ENCODE results near the gene PNMA1. TPM values are rescaled to one million over a fixed set of nuclear protein-coding genes. Genes with fewer than 3 reads are reported as not detected.

PNMA1 gene
- total RNA-seq, 1 donor from 2014 or later, result 15.1 TPM

DNA sequence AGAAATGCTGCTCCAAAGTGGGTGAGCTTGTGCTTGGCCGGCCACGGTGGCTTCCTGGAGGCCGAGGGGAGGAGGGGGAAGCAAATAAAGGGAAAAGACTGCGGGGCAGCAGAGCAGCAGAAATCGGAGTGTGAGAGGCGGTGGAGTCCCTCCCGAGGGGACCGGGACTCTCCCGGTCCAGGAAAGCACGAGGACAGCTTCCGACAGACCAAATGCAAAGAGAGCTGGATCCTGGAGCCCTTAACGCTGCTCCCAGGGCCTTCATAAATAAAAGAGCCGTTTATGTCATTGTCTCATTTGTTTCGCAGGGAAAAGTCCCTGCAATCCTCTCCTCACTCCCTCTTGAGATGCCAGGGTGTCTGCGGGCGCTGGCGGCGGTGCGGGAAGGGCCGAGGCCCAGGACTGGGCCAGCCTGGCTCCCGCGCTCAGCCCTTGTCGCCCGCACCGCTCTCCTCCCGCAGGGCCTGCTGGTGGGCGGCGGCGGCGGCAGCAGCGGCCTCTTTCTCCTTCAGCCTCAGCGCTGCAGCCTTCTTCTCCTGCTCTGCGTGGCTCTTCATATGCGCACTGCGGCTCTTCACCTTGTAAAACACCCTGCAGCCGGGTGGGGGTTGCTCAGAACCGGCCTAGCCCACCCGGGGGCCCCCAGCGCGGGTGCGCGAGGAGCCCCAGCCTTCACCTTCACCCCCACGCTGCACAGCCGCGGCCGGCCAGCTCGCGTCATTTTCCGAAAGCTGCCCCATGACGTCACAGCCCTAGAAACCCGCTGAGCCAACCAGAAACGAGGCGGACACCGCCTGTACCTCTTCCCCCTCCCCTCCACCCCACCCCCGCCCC, 4.5 kb upstream of the PNMA1 start:
- H3K36me3 ChIP-seq (ENCODE audit: control insufficient read depth in 3 of 3, insufficient read depth in 3 of 3, low read length in 3 of 3), result peaks cover 47 to 66% (median 52%) of the 10 kb centered on the region in 3 donors

DNA sequence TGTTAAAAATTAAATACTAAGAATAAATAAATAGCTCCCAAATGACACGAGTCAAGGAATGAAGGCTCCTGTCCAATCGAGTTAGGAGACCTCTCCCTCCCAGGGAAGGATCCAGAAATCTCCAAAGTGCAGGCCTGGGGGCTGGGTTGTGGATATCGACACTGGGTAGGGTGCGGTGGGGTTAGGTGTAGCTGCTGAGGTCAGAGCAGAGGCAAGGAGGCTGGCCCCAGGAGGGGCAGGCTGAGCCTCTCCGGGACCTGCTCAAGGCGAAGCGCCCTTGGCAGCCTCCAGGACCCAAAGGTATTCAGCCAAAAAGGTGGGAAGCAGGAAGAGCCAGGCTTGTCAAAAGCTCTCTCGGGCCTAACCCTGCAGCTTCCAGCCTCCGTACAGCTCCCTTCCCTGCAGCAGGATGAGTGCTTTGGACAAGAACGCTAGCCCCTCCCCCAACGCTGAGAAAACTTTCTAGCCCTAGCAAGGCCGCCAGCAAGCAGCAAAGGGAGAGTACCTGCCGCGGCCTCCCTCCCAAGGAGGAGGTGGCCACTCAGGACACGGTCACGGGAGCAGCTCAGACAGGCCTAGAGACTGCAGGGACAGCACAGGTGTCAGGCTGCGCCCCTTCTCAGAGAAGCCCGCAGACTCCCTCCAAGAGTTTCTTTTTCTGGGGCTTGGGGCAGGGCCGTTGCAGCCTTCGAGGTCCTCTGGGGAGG, 3.7 kb upstream of the PNMA1 start:
- H3K27me3 ChIP-seq (ENCODE audit: control insufficient read depth in 3 of 3, insufficient read depth in 3 of 3, low read length in 3 of 3), result no peaks in the 10 kb centered on the region
- H3K27ac ChIP-seq (ENCODE audit: low read depth, low read length), result peak overlapping the region; percentile 65
- H3K4me1 ChIP-seq (ENCODE audit: control insufficient read depth in 3 of 3, insufficient read depth in 3 of 3, low read length in 3 of 3), result peaks cover 18 to 36% (median 30%) of the 10 kb centered on the region in 3 donors
- peak overlapping the region in 1 of 3 donors; percentile 25 for H3K9ac ChIP-seq (ENCODE audit: low read depth in 1 of 3, low read length in 3 of 3)
- H3K36me3 ChIP-seq (ENCODE audit: control insufficient read depth in 3 of 3, insufficient read depth in 3 of 3, low read length in 3 of 3), result peaks cover 46 to 65% (median 50%) of the 10 kb centered on the region in 3 donors
- H3K4me3 ChIP-seq (ENCODE audit: low read length in 3 of 3), result no peak overlapping the region
- H3K9me3 ChIP-seq (ENCODE audit: control insufficient read depth in 3 of 3, low read length in 3 of 3), result no peaks in the 10 kb centered on the region

More for the DNA sequence above, 4.5 kb upstream of the PNMA1 start:
- H3K9ac ChIP-seq (ENCODE audit: low read depth in 1 of 3, low read length in 3 of 3), result no peak overlapping the region
- no peaks in the 10 kb centered on the region for H3K9me3 ChIP-seq (ENCODE audit: control insufficient read depth in 3 of 3, low read length in 3 of 3)
- H3K4me1 ChIP-seq (ENCODE audit: control insufficient read depth in 3 of 3, insufficient read depth in 3 of 3, low read length in 3 of 3), result peaks cover 18 to 36% (median 30%) of the 10 kb centered on the region in 3 donors
- H3K4me3 ChIP-seq (ENCODE audit: low read length in 3 of 3), result no peak overlapping the region
- no peaks in the 10 kb centered on the region for H3K27me3 ChIP-seq (ENCODE audit: control insufficient read depth in 3 of 3, insufficient read depth in 3 of 3, low read length in 3 of 3)
- peak overlapping the region; percentile 65 for H3K27ac ChIP-seq (ENCODE audit: low read depth, low read length)

GRCh38 chr14:73717266-73717665, 3.1 kb upstream of the PNMA1 start:
- H3K9me3 ChIP-seq (ENCODE audit: control insufficient read depth in 3 of 3, low read length in 3 of 3), result no peaks in the 10 kb centered on the region
- H3K27me3 ChIP-seq (ENCODE audit: control insufficient read depth in 3 of 3, insufficient read depth in 3 of 3, low read length in 3 of 3), result no peaks in the 10 kb centered on the region
- H3K36me3 ChIP-seq (ENCODE audit: control insufficient read depth in 3 of 3, insufficient read depth in 3 of 3, low read length in 3 of 3), result peaks cover 40 to 59% (median 44%) of the 10 kb centered on the region in 3 donors
- no peak overlapping the region for H3K4me3 ChIP-seq (ENCODE audit: low read length in 3 of 3)
- H3K4me1 ChIP-seq (ENCODE audit: control insufficient read depth in 3 of 3, insufficient read depth in 3 of 3, low read length in 3 of 3), result peaks cover 17 to 36% (median 28%) of the 10 kb centered on the region in 3 donors
- H3K9ac ChIP-seq (ENCODE audit: low read depth in 1 of 3, low read length in 3 of 3), result no peak overlapping the region
- peak overlapping the region; percentile 65 for H3K27ac ChIP-seq (ENCODE audit: low read depth, low read length)

DNA sequence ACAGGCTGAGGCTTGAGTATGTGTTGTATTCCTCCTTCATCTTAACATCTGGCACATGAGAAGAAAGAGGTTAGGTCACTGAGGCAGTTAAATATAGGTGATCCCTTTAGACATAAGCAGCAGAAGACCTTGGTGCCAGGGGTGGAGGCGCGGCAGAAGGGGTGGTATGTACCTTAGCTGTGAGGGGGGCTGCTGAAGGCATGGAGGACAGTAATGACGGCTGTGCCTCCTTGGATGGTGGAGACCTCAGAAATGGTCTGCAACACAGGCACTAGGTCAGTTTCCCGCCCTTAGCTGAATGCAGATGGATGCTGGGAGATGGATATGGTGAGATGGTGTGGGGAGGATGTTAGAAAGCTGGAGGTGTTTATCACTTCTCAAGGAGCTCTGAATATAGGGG, 1.5 kb upstream of the PNMA1 start:
- H3K27ac ChIP-seq (ENCODE audit: low read depth, low read length), result no peak overlapping the region
- H3K4me3 ChIP-seq (ENCODE audit: low read length in 3 of 3), result no peak overlapping the region
- peaks cover 25 to 46% (median 29%) of the 10 kb centered on the region in 3 donors for H3K36me3 ChIP-seq (ENCODE audit: control insufficient read depth in 3 of 3, insufficient read depth in 3 of 3, low read length in 3 of 3)
- no peaks in the 10 kb centered on the region for H3K9me3 ChIP-seq (ENCODE audit: control insufficient read depth in 3 of 3, low read length in 3 of 3)
- H3K27me3 ChIP-seq (ENCODE audit: control insufficient read depth in 3 of 3, insufficient read depth in 3 of 3, low read length in 3 of 3), result no peaks in the 10 kb centered on the region
- no peak overlapping the region for H3K9ac ChIP-seq (ENCODE audit: low read depth in 1 of 3, low read length in 3 of 3)
- peaks cover 22 to 34% (median 26%) of the 10 kb centered on the region in 3 donors for H3K4me1 ChIP-seq (ENCODE audit: control insufficient read depth in 3 of 3, insufficient read depth in 3 of 3, low read length in 3 of 3)

GRCh38 chr14:73714656-73715081, 485 bp upstream of the PNMA1 start:
- Histone ChIP-seq H3K27me3 (ENCODE audit: control insufficient read depth in 3 of 3, insufficient read depth in 3 of 3, low read length in 3 of 3) (no peaks in the 10 kb centered on the region), H3K27ac (ENCODE audit: low read depth, low read length) (peak overlapping the region; percentile 72), H3K9me3 (ENCODE audit: control insufficient read depth in 3 of 3, low read length in 3 of 3) (no peaks in the 10 kb centered on the region), H3K4me3 (ENCODE audit: low read length in 3 of 3) (peak overlapping the region in 2 of 3 donors; percentile 89 to 91), H3K4me1 (ENCODE audit: control insufficient read depth in 3 of 3, insufficient read depth in 3 of 3, low read length in 3 of 3) (peaks cover 22 to 34% (median 26%) of the 10 kb centered on the region in 3 donors), H3K36me3 (ENCODE audit: control insufficient read depth in 3 of 3, insufficient read depth in 3 of 3, low read length in 3 of 3) (peaks cover 18 to 38% (median 21%) of the 10 kb centered on the region in 3 donors), H3K9ac (ENCODE audit: low read depth in 1 of 3, low read length in 3 of 3) (no peak overlapping the region)

- peak overlapping the region; percentile 72 for H3K27ac ChIP-seq (ENCODE audit: low read depth, low read length)
- peak overlapping the region; percentile 89 to 92 (median 91) for H3K4me3 ChIP-seq (ENCODE audit: low read length in 3 of 3)
- no peaks in the 10 kb centered on the region for H3K27me3 ChIP-seq (ENCODE audit: control insufficient read depth in 3 of 3, insufficient read depth in 3 of 3, low read length in 3 of 3)
- H3K36me3 ChIP-seq (ENCODE audit: control insufficient read depth in 3 of 3, insufficient read depth in 3 of 3, low read length in 3 of 3), result peaks cover 10 to 26% (median 12%) of the 10 kb centered on the region in 3 donors
- H3K9ac ChIP-seq (ENCODE audit: low read depth in 1 of 3, low read length in 3 of 3), result peak overlapping the region; percentile 75 to 83 (median 77)
- H3K4me1 ChIP-seq (ENCODE audit: control insufficient read depth in 3 of 3, insufficient read depth in 3 of 3, low read length in 3 of 3), result peaks cover 22 to 30% (median 26%) of the 10 kb centered on the region in 3 donors
- no peaks in the 10 kb centered on the region for H3K9me3 ChIP-seq (ENCODE audit: control insufficient read depth in 3 of 3, low read length in 3 of 3)
Observed at GRCh38 chr14:73713206-73713802, 880 bp downstream of the PNMA1 start.

DNA sequence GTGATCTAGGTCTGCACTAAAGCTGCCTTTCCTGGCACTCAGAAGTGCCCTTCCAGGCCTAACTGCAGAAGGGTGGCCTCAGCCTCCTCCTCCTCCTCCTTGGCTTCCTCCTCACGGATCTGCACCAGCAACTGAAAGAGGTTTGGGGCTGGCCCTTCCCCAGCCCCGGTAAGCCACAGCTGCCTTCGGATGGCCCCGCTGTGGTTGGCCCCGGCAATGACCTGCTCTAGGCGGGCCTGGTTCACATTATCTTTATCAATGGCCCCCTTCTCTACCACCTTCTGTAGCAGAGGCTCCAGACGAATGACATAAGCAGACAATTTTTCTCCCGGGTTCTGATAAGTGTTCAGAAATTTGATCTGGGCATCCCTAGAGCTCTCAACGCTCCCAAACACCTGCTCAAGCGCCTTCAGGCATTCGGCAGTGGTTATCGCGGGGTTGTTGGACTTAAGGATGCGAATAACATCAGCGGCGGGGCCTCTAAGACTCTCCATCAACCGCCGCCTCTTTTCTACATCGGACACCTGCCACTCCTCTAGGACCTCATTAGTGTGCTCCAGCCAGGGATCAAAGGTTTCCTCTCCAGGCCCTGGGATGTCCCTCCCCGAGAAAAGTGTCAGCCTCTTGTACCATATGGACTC, 1.5 kb downstream of the PNMA1 start:
- Histone ChIP-seq H3K9ac (ENCODE audit: low read depth in 1 of 3, low read length in 3 of 3) (peak overlapping the region; percentile 20 to 83 (median 34)), H3K4me3 (ENCODE audit: low read length in 3 of 3) (peak overlapping the region; percentile 89 to 92 (median 91)), H3K4me1 (ENCODE audit: control insufficient read depth in 3 of 3, insufficient read depth in 3 of 3, low read length in 3 of 3) (peaks cover 20 to 23% (median 22%) of the 10 kb centered on the region in 3 donors), H3K27ac (ENCODE audit: low read depth, low read length) (peak overlapping the region; percentile 72), H3K9me3 (ENCODE audit: control insufficient read depth in 3 of 3, low read length in 3 of 3) (no peaks in the 10 kb centered on the region), H3K36me3 (ENCODE audit: control insufficient read depth in 3 of 3, insufficient read depth in 3 of 3, low read length in 3 of 3) (peaks cover 3 to 20% (median 6%) of the 10 kb centered on the region in 3 donors), H3K27me3 (ENCODE audit: control insufficient read depth in 3 of 3, insufficient read depth in 3 of 3, low read length in 3 of 3) (no peaks in the 10 kb centered on the region)

DNA sequence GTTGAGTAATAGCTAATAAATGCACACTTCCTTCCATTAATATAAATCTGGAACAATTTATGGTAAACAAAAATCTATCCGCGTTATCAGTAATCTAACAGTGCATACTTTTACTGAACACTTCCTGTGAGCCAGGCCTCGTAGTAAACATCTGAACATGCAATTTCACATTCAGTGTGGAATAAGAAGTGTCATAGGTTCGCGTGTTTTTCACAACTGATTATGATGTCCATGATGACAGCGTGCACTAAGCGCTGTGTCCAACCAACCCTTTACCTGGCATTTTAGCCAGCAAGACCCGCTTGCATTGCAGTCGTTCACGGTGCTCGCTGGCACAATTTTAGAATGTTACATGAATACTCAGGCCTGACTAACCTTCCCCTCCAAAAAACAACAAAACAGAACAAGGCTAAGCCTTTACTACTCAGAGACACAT, 2.1 kb downstream of the PNMA1 start:
- Histone ChIP-seq H3K4me3 (ENCODE audit: low read length in 3 of 3) (peak overlapping the region; percentile 89 to 92 (median 91)), H3K27me3 (ENCODE audit: control insufficient read depth in 3 of 3, insufficient read depth in 3 of 3, low read length in 3 of 3) (no peaks in the 10 kb centered on the region), H3K9ac (ENCODE audit: low read depth in 1 of 3, low read length in 3 of 3) (peak overlapping the region in 2 of 3 donors; percentile 34 to 83), H3K4me1 (ENCODE audit: control insufficient read depth in 3 of 3, insufficient read depth in 3 of 3, low read length in 3 of 3) (peaks cover 20 to 23% (median 22%) of the 10 kb centered on the region in 3 donors), H3K36me3 (ENCODE audit: control insufficient read depth in 3 of 3, insufficient read depth in 3 of 3, low read length in 3 of 3) (peaks cover 0 to 14% (median 6%) of the 10 kb centered on the region in 3 donors), H3K27ac (ENCODE audit: low read depth, low read length) (no peak overlapping the region), H3K9me3 (ENCODE audit: control insufficient read depth in 3 of 3, low read length in 3 of 3) (no peaks in the 10 kb centered on the region)

- Histone ChIP-seq H3K27me3 (ENCODE audit: control insufficient read depth in 3 of 3, insufficient read depth in 3 of 3, low read length in 3 of 3) (no peaks in the 10 kb centered on the region), H3K4me3 (ENCODE audit: low read length in 3 of 3) (no peak overlapping the region), H3K4me1 (ENCODE audit: control insufficient read depth in 3 of 3, insufficient read depth in 3 of 3, low read length in 3 of 3) (peaks cover 20 to 23% (median 22%) of the 10 kb centered on the region in 3 donors), H3K9me3 (ENCODE audit: control insufficient read depth in 3 of 3, low read length in 3 of 3) (no peaks in the 10 kb centered on the region), H3K36me3 (ENCODE audit: control insufficient read depth in 3 of 3, insufficient read depth in 3 of 3, low read length in 3 of 3) (peaks cover 0 to 4% (median 2%) of the 10 kb centered on the region in 3 donors), H3K9ac (ENCODE audit: low read depth in 1 of 3, low read length in 3 of 3) (no peak overlapping the region), H3K27ac (ENCODE audit: low read depth, low read length) (no peak overlapping the region)
Observed at GRCh38 chr14:73710737-73711136, 3.4 kb downstream of the PNMA1 start.
